Nephron (organoid): ENCODE data around the gene ASB8.

Source experiments
- H3K27ac Mint-ChIP-seq, 3 experiments: 2 replicates each; pipeline ENCODE4 v1.8.0; 2020; ENCODE audit warnings: mixed read lengths in 3 of 3, mild to moderate bottlenecking in 2 of 3, moderate library complexity in 1 of 3
- H3K27me3 Mint-ChIP-seq: 2 replicates; pipeline ENCODE4 v1.8.0; 2021; ENCODE audit warnings: low read depth, mild to moderate bottlenecking, moderate library complexity, mixed read lengths
- H3K36me3 Mint-ChIP-seq: 2 replicates; pipeline ENCODE4 v1.8.0; 2020; ENCODE audit warnings: low read depth, mixed read lengths
- H3K4me1 Mint-ChIP-seq: 2 replicates; pipeline ENCODE4 v1.8.0; 2020; ENCODE audit warnings: mixed read lengths
- H3K4me3 Mint-ChIP-seq, 3 experiments: 2 replicates each; pipeline ENCODE4 v1.8.0; 2020; ENCODE audit warnings: mild to moderate bottlenecking in 3 of 3, mixed read lengths in 3 of 3, moderate library complexity in 2 of 3
- H3K9me3 Mint-ChIP-seq: 2 replicates; pipeline ENCODE4 v1.8.0; 2020; ENCODE audit warnings: mixed read lengths
- CTCF ChIP-seq, 3 experiments: fragments of 200-600 bp; sonication (generic); IDR thresholded peaks; one replicate each; pipeline ENCODE4 v1.5.0; 2021; ENCODE audit warnings: antibody characterized with exemption in 3 of 3; ENCODE audit not compliant: unreplicated experiment in 3 of 3

ASB8 gene

GRCh38 chr12:48180857-48181495 lies 23.7 kb upstream of the ASB8 start:
- Mint-ChIP-seq H3K27me3 (peaks cover 43% of the 10 kb centered on the region), H3K4me3 (peak overlapping the region in 1 of 3 experiments; percentile 77), H3K27ac (peak overlapping the region in 2 of 3 experiments; percentile 69 to 82), H3K4me1 (peaks cover 71% of the 10 kb centered on the region), H3K9me3 (no peaks in the 10 kb centered on the region), H3K36me3 (no peaks in the 10 kb centered on the region)
- TF ChIP-seq CTCF (IDR thresholded peaks at IDR 0.05; ENCODE audit: unreplicated experiment in 3 of 3): no peak

- peak overlapping the region in 2 of 3 experiments; percentile 69 to 82 for H3K27ac Mint-ChIP-seq
- H3K36me3 Mint-ChIP-seq: no peaks in the 10 kb centered on the region
- H3K27me3 Mint-ChIP-seq: peaks cover 37% of the 10 kb centered on the region
- peaks cover 71% of the 10 kb centered on the region for H3K4me1 Mint-ChIP-seq
- TF ChIP-seq CTCF (IDR thresholded peaks at IDR 0.05; ENCODE audit: unreplicated experiment in 3 of 3): no peak
- H3K4me3 Mint-ChIP-seq: no peak overlapping the region
- H3K9me3 Mint-ChIP-seq: no peaks in the 10 kb centered on the region
These were observed 23.1 kb upstream of the ASB8 start for GRCh38 chr12:48180424-48180823.

- H3K4me1 Mint-ChIP-seq: peaks cover 63% of the 10 kb centered on the region
- TF ChIP-seq CTCF (IDR thresholded peaks at IDR 0.05; ENCODE audit: unreplicated experiment in 3 of 3): no peak
- no peaks in the 10 kb centered on the region for H3K9me3 Mint-ChIP-seq
- peak overlapping the region; percentile 37 to 82 (median 69) for H3K27ac Mint-ChIP-seq
- H3K27me3 Mint-ChIP-seq: peaks cover 28% of the 10 kb centered on the region
- peak overlapping the region in 2 of 3 experiments; percentile 28 to 36 for H3K4me3 Mint-ChIP-seq
- H3K36me3 Mint-ChIP-seq: no peaks in the 10 kb centered on the region
These were observed 22.2 kb upstream of the ASB8 start for GRCh38 chr12:48179466-48179865.

- Mint-ChIP-seq H3K36me3 (no peaks in the 10 kb centered on the region), H3K27me3 (peaks cover 15% of the 10 kb centered on the region)
These were observed 20.7 kb upstream of the ASB8 start for GRCh38 chr12:48177982-48178381.

GRCh38 chr12:48176417-48176751 lies 19.1 kb upstream of the ASB8 start:
- no peaks in the 10 kb centered on the region for H3K9me3 Mint-ChIP-seq
- H3K36me3 Mint-ChIP-seq: no peaks in the 10 kb centered on the region
- H3K27me3 Mint-ChIP-seq: no peaks in the 10 kb centered on the region
- peak overlapping the region in 1 of 3 experiments; percentile 4 for H3K4me3 Mint-ChIP-seq
- H3K27ac Mint-ChIP-seq: peak overlapping the region; percentile 90 to 97 (median 91)
- TF ChIP-seq CTCF (IDR thresholded peaks at IDR 0.05; ENCODE audit: unreplicated experiment in 3 of 3): no peak
- H3K4me1 Mint-ChIP-seq: peaks cover 42% of the 10 kb centered on the region

More at GRCh38 chr12:48177982-48178381, 20.7 kb upstream of the ASB8 start:
- H3K9me3 Mint-ChIP-seq: no peaks in the 10 kb centered on the region
- peaks cover 58% of the 10 kb centered on the region for H3K4me1 Mint-ChIP-seq
- no peak for TF ChIP-seq CTCF (IDR thresholded peaks at IDR 0.05; ENCODE audit: unreplicated experiment in 3 of 3)
- H3K4me3 Mint-ChIP-seq: no peak overlapping the region
- H3K27ac Mint-ChIP-seq: no peak overlapping the region
